Erythroblast (primary cell): ENCODE measurements around the gene INPP1.

ENCODE experiments used
- DNase-seq, 2 experiments: peaks; one replicate each; lab custom pipeline; 2025; lab: John Stamatoyannopoulos, UW
- GATA1 ChIP-seq: IDR thresholded peaks from 2 replicates; pipeline ENCODE4 v1.6.1; 2011; ENCODE audit warnings: low read depth, mild to moderate bottlenecking, control low read depth, low read length, moderate library complexity
- POLR2A ChIP-seq: IDR thresholded peaks from 2 replicates; pipeline ENCODE4 v1.6.1; 2011; ENCODE audit warnings: mild to moderate bottlenecking, low read length

Gene INPP1

DNA sequence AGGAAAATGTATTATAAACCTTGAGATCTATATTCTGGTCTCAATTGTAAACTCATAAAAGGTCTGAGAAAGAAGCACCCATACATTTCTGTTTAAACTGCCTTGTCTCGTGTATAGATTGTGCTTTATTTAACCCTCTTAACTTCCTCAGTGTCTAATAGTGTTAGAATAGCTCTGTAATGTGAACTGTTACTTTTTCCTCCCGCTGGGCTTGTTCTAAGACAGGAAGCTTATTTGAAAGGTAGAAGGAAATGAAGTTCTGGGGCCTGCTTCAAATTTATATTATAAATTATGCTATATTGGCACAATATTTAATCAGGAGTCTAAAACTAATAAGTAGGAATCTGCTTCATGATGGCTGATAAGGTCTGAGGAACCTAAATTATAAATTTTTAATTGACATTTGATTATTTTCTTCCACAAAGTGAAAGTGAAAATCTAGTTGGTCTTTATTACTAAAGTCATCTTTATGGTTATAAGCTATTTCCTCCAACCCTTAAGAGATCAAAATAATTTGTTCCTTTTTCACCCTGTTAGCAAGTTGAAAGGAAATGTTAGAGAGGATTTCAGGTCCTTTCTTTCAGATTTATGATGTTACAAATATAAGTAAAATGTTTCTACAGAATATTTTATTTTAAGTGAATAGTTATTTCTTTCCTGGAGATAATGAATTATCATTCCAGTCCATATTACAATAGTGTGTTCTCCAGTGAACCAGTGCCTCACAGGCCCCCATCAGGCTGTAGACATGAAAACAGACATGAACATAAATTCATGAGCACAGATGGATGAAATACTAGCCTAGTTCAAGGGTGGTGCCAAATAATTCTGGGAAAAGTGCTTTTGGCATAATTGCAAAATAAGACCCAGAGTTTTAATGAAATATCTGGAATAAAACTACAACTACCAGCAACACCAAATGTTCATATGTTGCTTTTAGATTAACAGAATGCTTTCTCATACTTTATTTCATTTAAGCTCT lies 72.7 kb downstream of the INPP1 start:
- peak in 1 of 2 experiments; percentile 31 for DNase-seq
- TF ChIP-seq POLR2A (no peak), GATA1 (no peak)

DNA sequence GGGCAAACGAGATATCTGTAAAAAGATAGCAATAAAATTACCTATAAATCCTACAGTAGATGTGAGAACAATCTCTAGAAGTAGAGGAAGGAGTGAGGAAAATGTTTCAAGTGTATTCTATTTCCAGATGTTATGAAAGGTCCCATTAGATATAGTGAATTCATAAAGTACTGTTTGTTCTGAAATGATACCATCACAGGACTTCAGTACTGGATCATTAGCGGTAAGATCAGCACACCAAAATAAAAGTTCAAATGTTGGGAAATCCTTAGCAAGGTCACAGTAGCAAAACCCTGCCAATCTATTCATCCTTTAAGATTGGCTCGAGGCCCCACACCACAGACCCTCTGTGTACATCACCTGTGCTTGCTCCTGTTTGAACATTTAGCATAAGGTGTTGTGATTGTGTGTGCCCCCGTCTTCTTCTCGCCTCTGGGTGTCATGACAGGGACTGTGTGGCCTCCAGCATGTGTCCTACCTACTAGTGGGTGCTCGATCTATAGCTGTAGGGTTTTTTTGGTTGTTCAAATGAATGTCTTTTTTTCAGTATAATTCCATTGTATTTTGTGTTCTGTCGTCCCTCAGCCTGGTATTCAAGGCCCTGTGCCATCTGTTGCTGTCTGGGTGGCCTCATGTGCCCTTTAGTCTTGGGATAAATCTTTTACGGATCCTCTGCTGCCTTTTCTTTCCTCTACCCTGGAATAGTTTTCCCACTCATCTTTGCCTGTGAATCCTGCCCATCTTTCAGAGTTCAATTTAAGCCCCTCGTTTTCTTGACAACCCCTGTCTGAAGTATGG lies 73.9 kb downstream of the INPP1 start:
- DNase-seq: no peak
- no peak for TF ChIP-seq GATA1
- TF ChIP-seq POLR2A: no peak

DNA sequence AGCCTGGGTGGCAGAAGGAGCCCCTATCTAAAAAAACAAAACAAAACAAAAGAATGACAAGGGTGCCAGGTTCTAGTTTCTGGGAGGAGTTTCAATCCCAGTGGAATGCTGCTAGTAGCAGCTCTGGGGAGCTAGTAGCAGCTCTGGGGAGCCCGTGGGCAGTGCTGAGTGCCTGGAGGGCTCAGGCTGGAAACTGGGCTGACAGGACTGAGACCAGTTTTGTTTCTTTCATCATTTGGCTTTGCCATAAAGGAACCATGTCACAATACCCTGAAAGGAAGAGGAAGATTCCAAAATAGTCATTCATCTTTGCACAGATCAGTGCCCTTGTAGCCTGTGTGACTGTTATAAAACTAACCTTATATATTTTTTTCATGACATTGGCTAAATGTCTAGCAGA lies 75.3 kb downstream of the INPP1 start:
- TF ChIP-seq POLR2A (no peak), GATA1 (no peak)
- no peak for DNase-seq

GRCh38 chr2:190420801-190421200 lies 77.4 kb downstream of the INPP1 start:
- no peak for DNase-seq
- TF ChIP-seq POLR2A (no peak), GATA1 (no peak)
